ENCODE data around the gene LACTB. TPM values are rescaled to one million over a fixed set of nuclear protein-coding genes. Genes with fewer than 3 reads are reported as not detected.
A peak's percentile ranks its signal among the peaks of the same experiment; 100 is the strongest.

The LACTB gene
- total RNA-seq, 4 donors from 2014 or later, result 35.4 to 41.1 (median 38.6) TPM

DNA sequence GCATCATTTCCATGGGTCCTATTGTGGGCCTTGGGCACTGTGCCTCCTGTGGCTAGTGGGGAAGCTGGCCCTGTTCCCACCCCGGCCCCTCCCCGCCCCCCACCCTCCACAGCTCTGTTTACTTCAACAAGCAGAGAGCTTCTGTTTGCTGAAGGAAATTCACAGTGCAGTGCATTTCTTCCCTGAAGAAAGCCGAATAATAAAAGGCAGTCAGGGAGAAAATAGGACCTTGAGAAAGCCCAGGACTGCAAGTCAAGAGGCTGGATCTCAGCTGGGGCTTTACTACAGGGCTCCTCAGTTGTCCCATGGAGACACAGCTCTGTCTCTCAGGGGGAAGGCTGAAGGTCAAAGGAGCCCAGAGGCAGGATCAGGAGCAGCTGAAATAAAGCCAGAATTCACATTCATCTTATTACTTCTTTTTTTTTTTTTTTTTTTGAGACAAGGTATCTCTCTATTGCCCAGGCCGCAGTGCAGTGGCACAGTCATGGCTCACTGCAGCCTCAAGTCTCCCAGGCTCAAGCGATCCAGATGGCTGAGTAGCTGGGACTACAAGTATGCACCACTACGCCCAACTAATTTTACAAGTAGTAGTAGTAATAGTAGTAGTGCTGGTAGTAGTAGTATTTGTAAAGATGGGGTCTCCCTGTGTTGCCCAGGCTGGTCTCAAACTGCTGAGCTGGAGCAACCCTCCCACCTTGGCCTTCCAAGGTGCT is 33.0 kb upstream of the LACTB start:
- Histone ChIP-seq H3K4me3 (no peak overlapping the region), H3K27ac (peak overlapping the region; percentile 14 to 41 (median 26)), H3K36me3 (no peaks in the 10 kb centered on the region), H3K27me3 (no peaks in the 10 kb centered on the region), H3K4me1 (peaks cover 0 to 4% of the 10 kb centered on the region in 2 donors), H3K9me3 (no peaks in the 10 kb centered on the region)
- no peak for DNase-seq
- TF ChIP-seq, protein P1, sequence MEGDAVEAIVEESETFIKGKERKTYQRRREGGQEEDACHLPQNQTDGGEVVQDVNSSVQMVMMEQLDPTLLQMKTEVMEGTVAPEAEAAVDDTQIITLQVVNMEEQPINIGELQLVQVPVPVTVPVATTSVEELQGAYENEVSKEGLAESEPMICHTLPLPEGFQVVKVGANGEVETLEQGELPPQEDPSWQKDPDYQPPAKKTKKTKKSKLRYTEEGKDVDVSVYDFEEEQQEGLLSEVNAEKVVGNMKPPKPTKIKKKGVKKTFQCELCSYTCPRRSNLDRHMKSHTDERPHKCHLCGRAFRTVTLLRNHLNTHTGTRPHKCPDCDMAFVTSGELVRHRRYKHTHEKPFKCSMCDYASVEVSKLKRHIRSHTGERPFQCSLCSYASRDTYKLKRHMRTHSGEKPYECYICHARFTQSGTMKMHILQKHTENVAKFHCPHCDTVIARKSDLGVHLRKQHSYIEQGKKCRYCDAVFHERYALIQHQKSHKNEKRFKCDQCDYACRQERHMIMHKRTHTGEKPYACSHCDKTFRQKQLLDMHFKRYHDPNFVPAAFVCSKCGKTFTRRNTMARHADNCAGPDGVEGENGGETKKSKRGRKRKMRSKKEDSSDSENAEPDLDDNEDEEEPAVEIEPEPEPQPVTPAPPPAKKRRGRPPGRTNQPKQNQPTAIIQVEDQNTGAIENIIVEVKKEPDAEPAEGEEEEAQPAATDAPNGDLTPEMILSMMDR (IDR thresholded peaks at IDR 0.05 in 4 of 5, conservative IDR thresholded peaks at IDR 0.05 in 1 of 5), result no peak
- no peak for TF ChIP-seq POLR2A (IDR thresholded peaks at IDR 0.05)
- ATAC-seq, result no peak
- intact Hi-C loops (cut with DNase I; ENCODE audit: low total_unique reads), result no loop called here
- in situ Hi-C loops (cut with MboI; ENCODE audit: low sequenced_read_pairs in 4 of 4), result loop anchor here in 1 of 4 donors (5.0 kb wide), 1 partner anchor 36 kb away; no protein-coding TSS in a partner anchor

DNA sequence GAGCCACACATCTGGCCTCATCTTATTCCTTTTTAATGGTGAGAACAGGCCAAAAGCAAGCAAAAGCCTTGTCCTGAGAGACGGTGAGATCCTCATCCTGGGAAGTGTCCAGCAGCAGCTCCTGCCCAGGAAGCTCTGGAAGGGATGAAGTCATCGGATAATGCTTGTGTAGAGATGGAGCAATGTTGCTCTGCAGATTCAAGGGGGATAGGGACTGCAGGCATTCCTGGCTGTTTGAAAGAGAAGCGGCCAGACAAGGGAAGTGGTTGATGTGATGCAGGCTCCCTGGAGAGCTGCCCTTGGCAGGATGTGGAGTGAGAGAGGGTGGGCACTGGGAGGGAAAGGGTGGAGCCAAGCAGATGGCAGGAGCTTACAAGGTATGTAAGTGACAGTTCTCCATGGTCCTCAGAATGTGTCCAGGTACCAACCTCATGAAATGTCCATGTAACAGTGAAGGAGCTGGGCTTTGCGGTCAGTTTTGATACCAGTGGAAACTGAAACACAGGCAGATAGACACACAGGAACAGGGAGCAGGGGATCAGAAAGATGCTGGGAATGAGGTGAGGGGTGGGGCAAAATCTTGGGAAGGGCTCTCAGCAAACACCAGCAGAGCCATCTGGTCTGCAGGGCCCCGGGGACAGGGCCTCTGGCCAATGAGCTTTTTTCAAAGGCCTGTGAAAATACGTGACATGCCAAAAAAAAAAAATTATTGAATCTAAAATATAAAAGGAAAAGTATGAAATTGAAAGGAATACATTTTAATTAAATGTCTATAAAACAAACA is 32.2 kb upstream of the LACTB start:
- DNase-seq, result peak in 1 of 2 donors; percentile 18
- intact Hi-C loops (cut with DNase I; ENCODE audit: low total_unique reads) (no loop called here), in situ Hi-C loops (cut with MboI; ENCODE audit: low sequenced_read_pairs in 4 of 4) (loop anchor here (5.0 to 10.0 kb wide), 5 partner anchors 32 to 305 kb away; no protein-coding TSS in a partner anchor)
- no peaks in the 10 kb centered on the region for H3K36me3 ChIP-seq
- H3K4me1 ChIP-seq, result peaks cover 0 to 4% of the 10 kb centered on the region in 2 donors
- H3K27ac ChIP-seq, result peak overlapping the region; percentile 14 to 41 (median 26)
- H3K27me3 ChIP-seq, result no peaks in the 10 kb centered on the region
- H3K4me3 ChIP-seq, result no peak overlapping the region
- peak in 1 of 2 donors; percentile 47 for ATAC-seq
- TF ChIP-seq, protein P1 (IDR thresholded peaks at IDR 0.05 in 4 of 5, conservative IDR thresholded peaks at IDR 0.05 in 1 of 5), result no peak
- TF ChIP-seq POLR2A (IDR thresholded peaks at IDR 0.05), result no peak
- no peaks in the 10 kb centered on the region for H3K9me3 ChIP-seq

DNA sequence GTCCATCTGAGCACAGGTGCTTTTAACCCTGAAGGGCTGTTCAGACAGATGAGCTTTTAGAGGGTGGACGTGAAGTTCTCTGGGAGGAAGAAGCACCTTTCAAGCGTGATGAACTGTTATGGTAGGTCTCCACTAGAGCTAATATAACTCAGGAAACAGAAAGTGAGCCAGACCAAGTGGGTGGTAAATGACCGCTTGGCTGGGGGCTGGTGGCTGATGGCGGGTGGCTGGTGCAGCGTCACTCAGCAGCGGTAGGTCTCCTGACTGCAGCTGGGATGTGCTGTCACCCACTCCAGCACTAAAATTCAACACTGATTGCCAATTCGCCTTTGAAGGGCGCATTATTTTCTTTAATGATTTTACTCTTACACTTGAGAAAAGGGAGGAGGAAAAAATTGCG is 31.2 kb upstream of the LACTB start:
- Histone ChIP-seq H3K4me1 (peaks cover 0 to 4% of the 10 kb centered on the region in 2 donors), H3K4me3 (no peak overlapping the region), H3K27ac (no peak overlapping the region), H3K27me3 (no peaks in the 10 kb centered on the region), H3K36me3 (no peaks in the 10 kb centered on the region), H3K9me3 (no peaks in the 10 kb centered on the region)
- no peak for ATAC-seq
- in situ Hi-C loops (cut with MboI; ENCODE audit: low sequenced_read_pairs in 4 of 4), result loop anchor here (5.0 to 10.0 kb wide), 4 partner anchors 33 to 306 kb away; no protein-coding TSS in a partner anchor
- intact Hi-C loops (cut with DNase I; ENCODE audit: low total_unique reads), result no loop called here
- TF ChIP-seq, protein P1 (IDR thresholded peaks at IDR 0.05 in 4 of 5, conservative IDR thresholded peaks at IDR 0.05 in 1 of 5), result no peak
- TF ChIP-seq POLR2A (IDR thresholded peaks at IDR 0.05), result no peak
- DNase-seq, result no peak

DNA sequence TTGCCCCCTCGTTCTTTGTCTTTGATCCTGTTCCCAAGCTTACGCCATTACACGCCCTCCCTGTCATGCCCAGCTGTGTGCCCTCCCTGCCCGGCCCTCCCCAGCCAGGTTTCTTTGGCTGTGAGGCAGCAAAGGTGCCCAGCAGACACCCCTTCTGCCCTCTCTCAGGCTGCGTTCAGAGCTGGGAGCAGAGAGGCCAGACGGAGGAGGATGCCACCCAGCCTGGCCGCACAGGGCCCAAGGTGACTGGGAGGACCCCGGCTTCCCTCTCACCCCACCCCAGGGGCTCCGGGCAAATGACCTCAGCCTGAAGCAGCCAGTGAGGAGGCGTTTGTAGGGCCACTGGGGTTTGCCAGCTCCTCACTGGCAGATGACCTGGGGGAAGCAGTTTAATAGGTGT is 30.8 kb upstream of the LACTB start:
- no peaks in the 10 kb centered on the region for H3K9me3 ChIP-seq
- H3K4me3 ChIP-seq, result no peak overlapping the region
- ATAC-seq, result no peak
- peaks cover 0 to 4% of the 10 kb centered on the region in 2 donors for H3K4me1 ChIP-seq
- intact Hi-C loops (cut with DNase I; ENCODE audit: low total_unique reads), result no loop called here
- in situ Hi-C loops (cut with MboI; ENCODE audit: low sequenced_read_pairs in 4 of 4), result loop anchor here (5.0 to 10.0 kb wide), 4 partner anchors 34 to 306 kb away; no protein-coding TSS in a partner anchor
- no peaks in the 10 kb centered on the region for H3K27me3 ChIP-seq
- no peak overlapping the region for H3K27ac ChIP-seq
- TF ChIP-seq, protein P1 (IDR thresholded peaks at IDR 0.05 in 4 of 5, conservative IDR thresholded peaks at IDR 0.05 in 1 of 5), result no peak
- TF ChIP-seq POLR2A (IDR thresholded peaks at IDR 0.05), result no peak
- H3K36me3 ChIP-seq, result no peaks in the 10 kb centered on the region
- no peak for DNase-seq
